Vagina (tissue), 2 donors: Measurements from ENCODE around the gene TAOK2. TPM values are rescaled to one million over a fixed set of nuclear protein-coding genes. Genes with fewer than 3 reads are reported as not detected.
"Not testable (repeated sequence)": the region's sequence is repeated elsewhere in the genome, so short reads cannot be mapped to it uniquely, and the experiment has no call there.

Source experiments
- DNase-seq, 2 donors: peaks; one replicate each; pipeline ENCODE4 v3.0.0-alpha.2; 2017; ENCODE audit errors: extremely low spot score in 2 of 2
- H3K27ac ChIP-seq: fragments of 200-600 bp; sonication (generic); one replicate; pipeline ENCODE4 v1.5.1; 2019
- H3K27me3 ChIP-seq: fragments of 200-600 bp; sonication (generic); one replicate; pipeline ENCODE4 v1.5.1; 2019
- H3K36me3 ChIP-seq, 2 donors: fragments of 200-600 bp; sonication (generic); one replicate each; pipeline ENCODE4 v1.5.1; 2017 to 2019
- H3K4me1 ChIP-seq: fragments of 200-600 bp; sonication (generic); one replicate; pipeline ENCODE4 v1.5.1; 2019
- H3K4me3 ChIP-seq, 2 donors: fragments of 200-600 bp; sonication (generic); 1 replicate in 1 of 2; 2 replicates in 1 of 2; pipeline ENCODE4 v1.5.1; 2016 to 2019
- H3K9me3 ChIP-seq: fragments of 200-600 bp; sonication (generic); one replicate; pipeline ENCODE4 v1.5.1; 2019
- CTCF ChIP-seq, 3 experiments: fragments of 450-650 bp in 2 of 3; fragments of 200-600 bp in 1 of 3; sonication (generic) in 1 of 3; IDR thresholded peaks; one replicate each; pipeline ENCODE4 v1.5.1; 2017 to 2019; ENCODE audit warnings: antibody characterized with exemption in 3 of 3, mild to moderate bottlenecking in 2 of 3, moderate library complexity in 2 of 3
- POLR2A ChIP-seq, 2 donors: fragments of 450-650 bp; IDR thresholded peaks; one replicate each; pipeline ENCODE4 v1.6.1; 2017; ENCODE audit warnings: antibody characterized with exemption in 2 of 2, mild to moderate bottlenecking in 2 of 2, moderate library complexity in 2 of 2
- POLR2AphosphoS5 ChIP-seq, 2 donors: sonication (generic); formaldehyde crosslinking; IDR thresholded peaks; one replicate each; pipeline ENCODE4 v1.9.0; 2017; ENCODE audit warnings: antibody characterized with exemption in 2 of 2, mild to moderate bottlenecking in 2 of 2, low read depth in 1 of 2; ENCODE audit not compliant: insufficient read depth in 1 of 2
- intact Hi-C: fragments of 100-400 bp; cut with DNase I; formaldehyde crosslinking; loops from one replicate; pipeline ENCODE4 v1.15.1; 2023
- total RNA-seq: library from RNA; depleted of rRNA; stranded (reverse); fragments of >200 nt; gene quantifications from one replicate; pipeline ENCODE4 v1.2.3, GENCODE V29; 2016

Gene TAOK2
- total RNA-seq, 1 donor from 2014 or later = 33.1 TPM

DNA sequence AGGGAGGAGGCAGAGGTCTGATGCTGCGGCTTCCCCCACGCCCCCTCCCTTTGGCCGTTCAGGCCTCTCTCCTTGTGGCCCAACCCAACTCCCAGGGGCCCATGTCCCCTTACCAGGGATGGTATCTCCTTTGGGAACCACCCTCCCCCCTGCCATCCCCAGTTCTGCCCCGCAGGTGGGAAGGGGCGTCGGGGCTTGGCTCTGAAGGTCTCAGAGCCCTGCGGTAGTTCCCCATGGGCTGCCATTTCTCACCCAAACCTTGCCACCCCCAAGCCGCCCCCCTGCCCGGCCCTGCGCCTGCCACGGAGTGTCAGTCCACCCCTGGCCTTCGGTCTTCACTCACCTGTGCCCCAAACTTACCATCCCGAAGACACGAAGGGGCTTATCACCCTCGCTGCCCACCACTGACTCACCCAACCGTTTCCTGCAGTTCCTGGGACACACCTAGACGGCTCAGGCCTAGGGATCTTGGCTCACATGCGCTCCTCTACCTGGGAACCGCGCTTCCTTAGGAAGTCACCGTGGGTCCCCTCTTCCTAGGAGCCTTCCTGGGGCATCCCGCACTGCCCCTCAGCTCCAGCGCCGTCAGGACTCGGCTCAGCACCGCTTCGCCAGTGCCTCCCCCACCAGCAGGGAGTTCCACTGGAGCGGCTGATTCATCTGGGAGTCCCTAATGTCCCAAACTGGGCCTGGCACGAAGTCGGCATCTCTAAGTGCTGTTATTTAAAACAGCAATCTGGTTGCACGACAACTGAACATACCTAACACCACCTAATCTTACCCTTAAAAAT, 38.2 kb downstream of the TAOK2 start:
- Histone ChIP-seq H3K27me3 (peaks cover 4% of the 10 kb centered on the region), H3K36me3 (no peaks in the 10 kb centered on the region), H3K27ac (no peak overlapping the region), H3K4me1 (peaks cover 18% of the 10 kb centered on the region), H3K9me3 (no peaks in the 10 kb centered on the region), H3K4me3 (peak overlapping the region in 1 of 2 donors; percentile 45)
- intact Hi-C loops = no loop called here
- TF ChIP-seq CTCF (IDR thresholded peaks at IDR 0.05) (no peak), POLR2AphosphoS5 (IDR thresholded peaks at IDR 0.05; ENCODE audit: insufficient read depth in 1 of 2, low read depth in 1 of 2) (no peak), POLR2A (IDR thresholded peaks at IDR 0.05) (no peak)
- no peak for DNase-seq

- H3K4me3 ChIP-seq, H3K36me3 ChIP-seq, H3K27me3 ChIP-seq, intact Hi-C loops, DNase-seq, H3K9me3 ChIP-seq, H3K27ac ChIP-seq: not testable (repeated sequence)
- peaks cover 18% of the 10 kb centered on the region for H3K4me1 ChIP-seq
Measured at GRCh38 chr16:30012598-30012997, 38.9 kb downstream of the TAOK2 start.

GRCh38 chr16:30015450-30015849, 41.8 kb downstream of the TAOK2 start:
- H3K9me3 ChIP-seq, intact Hi-C loops, H3K4me3 ChIP-seq, DNase-seq, H3K36me3 ChIP-seq, H3K27ac ChIP-seq, H3K27me3 ChIP-seq: not testable (repeated sequence)
- H3K4me1 ChIP-seq = peaks cover 12% of the 10 kb centered on the region

DNA sequence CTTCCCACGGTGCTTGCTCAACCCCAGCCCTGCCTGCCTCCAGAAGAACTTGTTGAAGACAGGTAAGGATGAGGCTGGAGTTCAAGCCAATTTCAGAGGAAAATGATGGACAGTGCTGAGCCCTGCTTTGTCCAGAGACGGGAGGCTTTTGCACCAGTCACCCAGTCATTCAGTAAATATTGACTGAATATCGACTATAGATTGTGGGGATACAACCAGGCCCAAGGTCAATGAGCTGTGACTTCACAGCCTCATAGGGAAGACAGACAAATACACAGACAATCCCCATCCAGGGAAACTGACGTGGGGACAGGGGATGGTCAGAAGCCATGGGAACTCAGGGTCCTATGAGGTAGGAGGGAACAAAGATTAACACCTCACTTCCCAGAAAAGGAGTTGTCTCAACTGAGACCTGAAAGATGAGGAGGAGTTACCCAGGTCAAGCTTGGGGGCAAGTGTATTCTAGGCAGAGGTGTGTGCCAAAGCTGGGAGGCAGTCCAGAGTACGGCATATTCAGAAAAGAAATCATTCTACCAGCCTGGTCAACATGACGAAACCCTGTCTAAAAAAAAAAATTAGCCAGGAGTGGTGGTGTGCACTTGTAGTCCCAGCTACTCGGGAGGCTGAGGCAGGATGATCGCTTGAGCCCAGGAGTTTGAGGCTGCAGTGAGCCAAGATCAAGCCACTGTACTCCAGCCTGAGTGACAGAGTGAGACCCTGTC, 43.0 kb downstream of the TAOK2 start:
- Histone ChIP-seq H3K4me3 (no peak overlapping the region), H3K27ac (no peak overlapping the region), H3K9me3 (no peaks in the 10 kb centered on the region), H3K4me1 (peaks cover 9% of the 10 kb centered on the region), H3K27me3 (no peaks in the 10 kb centered on the region), H3K36me3 (no peaks in the 10 kb centered on the region)
- TF ChIP-seq CTCF (IDR thresholded peaks at IDR 0.05) (no peak), POLR2AphosphoS5 (IDR thresholded peaks at IDR 0.05; ENCODE audit: insufficient read depth in 1 of 2, low read depth in 1 of 2) (no peak), POLR2A (IDR thresholded peaks at IDR 0.05) (no peak)
- intact Hi-C loops = no loop called here
- DNase-seq = no peak

DNA sequence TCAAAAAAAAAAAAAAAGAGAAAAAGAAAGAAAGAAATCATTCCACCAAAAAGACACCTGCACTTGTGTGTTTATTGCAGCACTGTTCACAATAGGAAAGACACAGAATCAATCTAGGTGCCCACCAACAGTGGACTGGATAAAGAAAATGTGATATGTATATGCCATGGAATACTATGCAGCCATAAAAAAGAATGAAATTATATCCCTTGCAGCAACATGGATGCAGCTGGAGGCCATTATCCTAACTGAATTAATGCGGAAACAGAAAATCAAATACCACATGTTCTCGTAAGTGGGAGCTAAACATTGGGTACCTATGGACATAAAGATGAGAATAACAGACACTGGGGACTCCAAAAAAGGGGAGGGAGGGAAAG, 43.6 kb downstream of the TAOK2 start:
- Histone ChIP-seq H3K36me3 (no peaks in the 10 kb centered on the region), H3K4me3 (no peak overlapping the region), H3K27me3 (no peaks in the 10 kb centered on the region), H3K4me1 (peaks cover 11% of the 10 kb centered on the region), H3K27ac (no peak overlapping the region), H3K9me3 (no peaks in the 10 kb centered on the region)
- intact Hi-C loops = no loop called here
- no peak for DNase-seq
- no peak for TF ChIP-seq POLR2A (IDR thresholded peaks at IDR 0.05)
- TF ChIP-seq CTCF (IDR thresholded peaks at IDR 0.05) = no peak
- TF ChIP-seq POLR2AphosphoS5 (IDR thresholded peaks at IDR 0.05; ENCODE audit: insufficient read depth in 1 of 2, low read depth in 1 of 2) = no peak

DNA sequence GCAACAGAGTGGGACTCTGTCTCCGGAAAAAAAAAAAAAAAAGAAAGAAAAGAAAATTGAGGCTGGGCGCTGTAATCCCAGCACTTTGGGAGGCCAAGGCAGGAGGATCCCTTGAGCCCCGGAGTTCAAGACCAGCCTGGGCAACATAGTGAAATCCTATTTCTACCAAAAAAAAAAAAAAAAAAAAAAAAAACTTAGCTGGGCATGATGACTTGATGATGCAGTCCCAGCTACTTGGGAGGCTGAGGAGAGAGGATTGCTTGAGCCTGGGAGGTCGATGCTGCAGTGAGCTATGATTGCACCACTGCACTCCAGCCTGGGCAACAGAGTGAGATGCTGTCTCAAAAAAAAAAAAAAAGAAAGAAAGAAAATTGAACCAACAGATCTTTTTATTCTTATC, 44.3 kb downstream of the TAOK2 start:
- DNase-seq, intact Hi-C loops, H3K36me3 ChIP-seq, H3K9me3 ChIP-seq, H3K27ac ChIP-seq, H3K4me3 ChIP-seq, H3K27me3 ChIP-seq: not testable (repeated sequence)
- peaks cover 11% of the 10 kb centered on the region for H3K4me1 ChIP-seq
